NCI-H2227 (cell line): ENCODE measurements around the gene FSTL4.
"Not testable (repeated sequence)": the region's sequence is repeated elsewhere in the genome, so short reads cannot be mapped to it uniquely, and the experiment has no call there.

ENCODE experiments used
- DNase-seq: peaks from one replicate; lab custom pipeline; 2025; ENCODE audit not compliant: unreplicated experiment; lab: John Stamatoyannopoulos, UW

Gene FSTL4

DNA sequence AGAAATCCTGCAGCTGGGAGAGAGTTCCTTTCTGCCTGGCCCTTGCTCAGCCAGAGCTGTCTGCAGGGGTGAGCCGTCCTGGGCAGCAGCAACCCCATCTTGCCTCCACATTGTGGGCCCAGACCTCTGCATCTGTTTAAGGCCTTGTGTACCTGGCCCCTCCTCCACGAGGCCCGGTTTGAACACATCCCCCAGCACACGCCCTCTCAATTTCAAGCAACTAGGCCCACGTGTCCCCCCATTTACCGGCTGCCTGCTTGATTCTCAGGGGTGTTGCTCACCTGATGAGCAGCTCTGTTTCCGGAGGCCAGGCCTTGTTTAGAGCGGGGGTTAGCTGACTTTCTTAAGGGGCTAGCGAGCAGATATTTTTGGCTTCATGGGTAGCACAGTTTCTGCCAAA, 378.7 kb downstream of the FSTL4 start:
- DNase-seq: no peak

- DNase-seq: no peak
Observed at GRCh38 chr5:133232911-133233310, 379.4 kb downstream of the FSTL4 start.

GRCh38 chr5:133232435-133232834, 379.9 kb downstream of the FSTL4 start:
- no peak for DNase-seq

- DNase-seq: no peak
Observed at GRCh38 chr5:133232011-133232410, 380.3 kb downstream of the FSTL4 start.

DNA sequence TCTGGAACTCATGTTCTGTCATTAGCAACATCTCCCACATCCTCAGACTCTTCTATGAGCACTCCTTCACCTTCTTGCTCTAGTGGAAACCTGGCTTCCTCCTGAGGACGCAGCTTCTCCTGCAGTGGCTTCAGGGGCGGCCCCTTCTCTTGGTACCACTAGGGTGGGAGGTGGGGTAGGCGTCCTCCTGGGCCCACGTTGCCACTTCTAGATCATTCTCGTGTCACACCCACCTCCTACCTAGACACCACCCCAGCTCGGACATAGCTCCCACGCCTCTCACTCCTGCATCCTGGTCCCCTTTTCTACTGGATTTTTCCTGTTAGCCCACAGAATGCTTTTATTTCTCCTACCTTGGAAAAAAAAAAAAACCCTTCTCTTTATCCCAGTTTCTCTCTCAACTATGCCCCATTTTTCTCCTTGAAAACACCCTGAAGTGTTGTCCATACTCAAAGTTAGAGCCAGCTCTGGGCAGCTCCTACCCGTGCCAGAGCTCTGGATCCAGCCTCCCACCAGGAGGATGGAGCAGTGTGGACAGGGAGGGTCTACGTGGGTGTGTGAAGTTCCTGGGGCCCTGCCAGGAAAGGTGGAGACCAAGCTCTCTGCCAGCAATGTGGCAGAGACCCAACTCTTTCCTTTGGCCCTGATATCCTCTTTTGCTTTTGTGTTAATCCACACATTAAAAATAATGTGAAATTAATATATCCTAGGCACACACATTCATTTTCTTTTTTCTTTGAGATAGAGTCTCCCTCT, 381.3 kb downstream of the FSTL4 start:
- no peak for DNase-seq

DNA sequence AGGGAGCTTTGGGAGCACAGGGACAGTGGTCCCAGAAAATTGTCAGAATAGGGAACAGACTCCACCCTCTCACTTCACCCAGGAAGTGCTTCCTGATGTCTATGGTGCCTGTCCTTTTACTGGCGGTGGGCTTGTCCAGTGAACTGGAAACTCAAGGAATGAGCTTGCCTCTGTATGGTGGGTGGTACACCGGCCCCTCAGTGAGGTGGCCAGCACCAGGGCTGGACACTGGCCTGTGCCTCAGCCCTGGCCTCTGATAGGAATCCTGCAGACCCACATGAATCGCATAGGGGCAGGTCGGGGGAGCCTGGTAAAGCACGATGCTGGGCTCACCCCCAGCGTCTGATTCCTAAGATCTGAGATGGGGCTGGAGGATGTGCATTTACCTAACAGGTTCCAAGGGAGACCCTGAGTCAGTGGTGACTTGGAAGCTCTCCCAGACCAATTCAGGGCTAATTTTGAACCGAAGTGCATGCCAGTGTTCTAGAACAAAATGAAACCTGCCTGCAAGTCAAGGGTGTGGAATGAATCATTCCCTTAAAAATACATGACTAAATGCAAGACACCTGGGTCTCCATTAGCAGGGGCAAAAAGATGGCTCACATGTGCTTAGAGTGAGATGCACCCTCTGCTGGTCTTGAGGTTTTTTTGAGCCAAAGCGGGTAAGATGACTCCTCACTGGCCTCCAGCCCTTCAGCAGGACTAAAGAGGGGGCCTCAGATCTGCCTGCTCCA, 382.2 kb downstream of the FSTL4 start:
- DNase-seq: no peak

- no peak for DNase-seq
Observed at GRCh38 chr5:133228316-133228715, 384.0 kb downstream of the FSTL4 start.

GRCh38 chr5:133227897-133228296, 384.4 kb downstream of the FSTL4 start:
- no peak for DNase-seq

GRCh38 chr5:133227082-133227481, 385.3 kb downstream of the FSTL4 start:
- DNase-seq: no peak

GRCh38 chr5:133226186-133226585, 386.2 kb downstream of the FSTL4 start:
- DNase-seq: no peak

GRCh38 chr5:133225671-133226152, 386.6 kb downstream of the FSTL4 start:
- no peak for DNase-seq

DNA sequence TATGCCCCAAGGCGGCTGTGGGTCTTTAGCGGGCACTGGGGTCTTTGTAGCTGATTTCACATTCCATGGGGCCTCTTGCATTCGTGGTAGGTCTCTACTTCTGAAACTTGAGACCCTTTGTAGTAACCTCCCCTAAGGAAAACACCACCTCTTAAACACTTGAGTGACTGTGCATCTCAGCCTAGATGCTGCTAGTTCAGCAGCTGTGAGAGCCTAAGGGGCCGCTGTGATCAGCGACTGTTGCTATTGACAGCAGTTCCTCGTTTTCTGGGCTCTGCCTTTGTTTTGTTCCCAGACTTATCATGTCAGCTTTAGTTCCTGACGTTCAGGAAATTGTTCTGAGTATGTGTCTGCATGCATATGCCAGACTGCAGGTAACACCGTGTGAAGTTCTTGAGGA, 389.4 kb downstream of the FSTL4 start:
- no peak for DNase-seq

- no peak for DNase-seq
Observed at GRCh38 chr5:133222521-133222920, 389.8 kb downstream of the FSTL4 start.

GRCh38 chr5:133222040-133222439, 390.3 kb downstream of the FSTL4 start:
- no peak for DNase-seq

GRCh38 chr5:133220851-133221674, 391.3 kb downstream of the FSTL4 start:
- DNase-seq: no peak

- no peak for DNase-seq
Observed at GRCh38 chr5:133219296-133219695, 393.0 kb downstream of the FSTL4 start.

DNA sequence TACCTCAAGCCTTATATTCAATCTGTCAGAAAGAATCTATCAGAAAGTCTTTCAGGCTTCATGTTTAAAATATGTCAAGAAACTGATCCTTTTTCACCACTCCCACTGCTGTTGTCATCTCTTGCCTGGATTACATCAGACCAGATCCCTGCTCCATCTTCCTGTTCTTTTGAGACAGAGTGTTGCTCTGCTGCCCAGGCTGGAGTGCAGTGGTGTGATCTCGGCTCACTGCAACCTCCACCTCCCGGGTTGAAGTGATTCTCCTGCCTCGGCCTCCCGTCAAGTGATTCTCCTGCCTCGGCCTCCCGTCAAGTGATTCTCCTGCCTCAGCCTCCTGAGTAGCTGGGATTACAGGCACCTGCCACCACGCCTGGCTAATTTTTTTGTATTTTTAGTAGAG, 396.2 kb downstream of the FSTL4 start:
- not testable (repeated sequence) for DNase-seq

- DNase-seq: no peak
Observed at GRCh38 chr5:133214153-133214820, 398.1 kb downstream of the FSTL4 start.

DNA sequence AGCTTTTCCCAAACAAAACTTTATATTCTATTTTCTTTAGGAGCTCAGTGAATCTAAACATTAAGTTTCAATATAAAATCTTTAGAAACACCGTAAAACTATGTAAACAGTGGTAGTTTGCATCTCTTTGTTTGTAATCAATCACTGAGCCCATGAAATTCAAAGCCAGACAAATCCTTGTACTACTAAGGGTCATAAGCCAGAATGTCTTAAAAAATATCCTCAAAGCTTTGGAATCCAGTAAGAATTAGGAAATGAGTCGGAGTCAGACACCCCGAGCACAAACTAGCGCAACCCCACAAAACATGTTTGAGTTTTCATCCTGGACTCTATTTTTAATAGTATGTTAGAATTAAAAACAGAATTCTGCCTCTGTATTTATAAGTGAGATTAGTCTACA, 406.7 kb downstream of the FSTL4 start:
- DNase-seq: no peak

GRCh38 chr5:133205204-133205603, 407.1 kb downstream of the FSTL4 start:
- DNase-seq: no peak
